ENCODE results near the gene ZNF92.
"Not testable (repeated sequence)": the region's sequence is repeated elsewhere in the genome, so short reads cannot be mapped to it uniquely, and the experiment has no call there.

DNA sequence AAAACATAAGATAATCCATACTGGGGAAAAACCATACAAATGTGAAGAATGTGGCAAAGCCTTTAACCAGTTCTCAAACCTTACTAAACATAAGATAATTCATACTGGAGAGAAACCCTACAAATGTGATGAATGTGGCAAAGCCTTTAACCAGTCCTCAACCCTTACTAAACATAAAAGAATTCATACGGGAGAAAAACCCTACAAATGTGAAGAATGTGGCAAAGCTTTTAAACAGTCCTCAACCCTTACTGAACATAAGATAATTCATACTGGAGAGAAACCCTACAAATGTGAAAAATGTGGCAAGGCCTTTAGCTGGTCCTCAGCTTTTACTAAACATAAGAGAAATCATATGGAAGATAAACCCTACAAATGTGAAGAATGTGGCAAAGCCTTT, 25.4 kb downstream of the ZNF92 start:
- TF ChIP-seq, protein P1, sequence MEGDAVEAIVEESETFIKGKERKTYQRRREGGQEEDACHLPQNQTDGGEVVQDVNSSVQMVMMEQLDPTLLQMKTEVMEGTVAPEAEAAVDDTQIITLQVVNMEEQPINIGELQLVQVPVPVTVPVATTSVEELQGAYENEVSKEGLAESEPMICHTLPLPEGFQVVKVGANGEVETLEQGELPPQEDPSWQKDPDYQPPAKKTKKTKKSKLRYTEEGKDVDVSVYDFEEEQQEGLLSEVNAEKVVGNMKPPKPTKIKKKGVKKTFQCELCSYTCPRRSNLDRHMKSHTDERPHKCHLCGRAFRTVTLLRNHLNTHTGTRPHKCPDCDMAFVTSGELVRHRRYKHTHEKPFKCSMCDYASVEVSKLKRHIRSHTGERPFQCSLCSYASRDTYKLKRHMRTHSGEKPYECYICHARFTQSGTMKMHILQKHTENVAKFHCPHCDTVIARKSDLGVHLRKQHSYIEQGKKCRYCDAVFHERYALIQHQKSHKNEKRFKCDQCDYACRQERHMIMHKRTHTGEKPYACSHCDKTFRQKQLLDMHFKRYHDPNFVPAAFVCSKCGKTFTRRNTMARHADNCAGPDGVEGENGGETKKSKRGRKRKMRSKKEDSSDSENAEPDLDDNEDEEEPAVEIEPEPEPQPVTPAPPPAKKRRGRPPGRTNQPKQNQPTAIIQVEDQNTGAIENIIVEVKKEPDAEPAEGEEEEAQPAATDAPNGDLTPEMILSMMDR (IDR thresholded peaks at IDR 0.05; ENCODE audit: low read length), result not testable (repeated sequence)
- not testable (repeated sequence) for TF ChIP-seq EZH2 (IDR thresholded peaks at IDR 0.05; ENCODE audit: borderline replicate concordance, low read length)

Measured in OCI-LY1 (cell line).